B cell (primary cell): ENCODE results near the gene PSAPL1. TPM values are rescaled to one million over a fixed set of nuclear protein-coding genes. Genes with fewer than 3 reads are reported as not detected.

ENCODE experiments used
- ATAC-seq: fragments of 200-7000 bp; cut with Tn5 transposase; one replicate; pipeline ENCODE4 v1.10.0; 2021; ENCODE audit warnings: low read depth, mild to moderate bottlenecking, moderate number of reproducible peaks, moderate library complexity
- CTCF ChIA-PET: fragments of 350-600 bp; sonication (Branson Sonifier 250); formaldehyde crosslinking; loops from one replicate; lab custom pipeline; 2021; ENCODE audit warnings: antibody characterized with exemption, inconsistent platforms; lab: Charles Lee
- POLR2A ChIA-PET: fragments of 350-600 bp; sonication (Branson Sonifier 250); formaldehyde crosslinking; loops from one replicate; lab custom pipeline; 2021; ENCODE audit warnings: antibody characterized with exemption; lab: Charles Lee
- DNase-seq: peaks from one replicate; pipeline ENCODE4 v3.0.0; 2013
- H2AFZ ChIP-seq: 2 replicates; pipeline ENCODE4 v1.6.1; 2012; ENCODE audit warnings: mild to moderate bottlenecking, low read depth, low read length; ENCODE audit not compliant: insufficient read depth, poor library complexity, severe bottlenecking
- H3K27ac ChIP-seq, 2 donors: 1 replicate in 1 of 2; 2 replicates in 1 of 2; pipeline ENCODE4 v1.5.1; 2012 to 2013; ENCODE audit warnings: low read length in 2 of 2, mild to moderate bottlenecking in 2 of 2, moderate library complexity in 1 of 2
- H3K27me3 ChIP-seq, 4 experiments: fragments of 200-600 bp in 1 of 4; sonication (generic) in 1 of 4; replicated peaks in 1 of 4; 1 replicate in 2 of 4; 2 replicates in 2 of 4; pipeline versions ENCODE4 v1.6.1 to v1.7.0; 2013 to 2016; ENCODE audit warnings: low read length in 3 of 4, mild to moderate bottlenecking in 2 of 4, mixed read lengths in 1 of 4, moderate library complexity in 1 of 4; ENCODE audit not compliant: insufficient read depth in 4 of 4, control insufficient read depth in 3 of 4; ENCODE audit errors: control extremely low read depth in 1 of 4
- H3K36me3 ChIP-seq, 2 experiments: replicated peaks in 1 of 2; 1 replicate in 1 of 2; 2 replicates in 1 of 2; pipeline versions ENCODE4 v1.6.1 to v1.7.1; 2013; ENCODE audit warnings: low read length in 1 of 2; ENCODE audit not compliant: insufficient read depth in 2 of 2, control insufficient read depth in 1 of 2; ENCODE audit errors: control extremely low read depth in 1 of 2, extremely low read depth in 1 of 2
- H3K4me1 ChIP-seq, 2 donors: fragments of 200-600 bp in 1 of 2; sonication (generic) in 1 of 2; 1 replicate in 1 of 2; 2 replicates in 1 of 2; pipeline versions ENCODE4 v1.5.1 to v1.6.1; 2013 to 2017; ENCODE audit warnings: low read length in 2 of 2; ENCODE audit not compliant: control insufficient read depth in 2 of 2, insufficient read depth in 2 of 2
- H3K4me2 ChIP-seq: replicated peaks from 2 replicates; pipeline ENCODE3; 2012; ENCODE audit warnings: mild to moderate bottlenecking, low read depth, low read length; ENCODE audit not compliant: poor library complexity, severe bottlenecking
- H3K4me3 ChIP-seq, 5 experiments: fragments of 200-600 bp in 1 of 5; sonication (generic) in 1 of 5; 1 replicate in 3 of 5; 2 replicates in 2 of 5; pipeline versions ENCODE4 v1.5.1 to v1.7.0; 2011 to 2016; ENCODE audit warnings: low read length in 4 of 5, mild to moderate bottlenecking in 4 of 5, low read depth in 2 of 5, control low read depth in 1 of 5, moderate library complexity in 1 of 5; ENCODE audit not compliant: insufficient read depth in 1 of 5; ENCODE audit errors: control extremely low read depth in 1 of 5, extremely low read depth in 1 of 5
- H3K79me2 ChIP-seq: fragments of 200-600 bp; sonication (generic); one replicate; pipeline ENCODE4 v1.6.0; 2016; ENCODE audit warnings: low read length; ENCODE audit not compliant: control insufficient read depth, insufficient read depth
- H3K9ac ChIP-seq: fragments of 200-600 bp; sonication (generic); 2 replicates; pipeline ENCODE4 v1.6.1; 2017; ENCODE audit warnings: mild to moderate bottlenecking, low read length, moderate library complexity
- H3K9me3 ChIP-seq, 3 donors: one replicate each; pipeline versions ENCODE4 v1.6.1 to v1.7.1; 2013; ENCODE audit warnings: low read length in 2 of 3; ENCODE audit not compliant: control insufficient read depth in 2 of 3, insufficient read depth in 1 of 3; ENCODE audit errors: control extremely low read depth in 1 of 3
- H4K20me1 ChIP-seq: 2 replicates; pipeline ENCODE4 v1.6.0; 2012; ENCODE audit warnings: mild to moderate bottlenecking, low read length; ENCODE audit not compliant: insufficient read depth, control insufficient read depth, poor library complexity, severe bottlenecking
- H3K27ac Mint-ChIP-seq: one replicate; pipeline ENCODE4 v1.8.0; 2021; ENCODE audit warnings: mixed read lengths
- H3K27me3 Mint-ChIP-seq: one replicate; pipeline ENCODE4 v1.8.0; 2021; ENCODE audit warnings: mixed read lengths
- H3K4me1 Mint-ChIP-seq: one replicate; pipeline ENCODE4 v1.8.0; 2021; ENCODE audit warnings: mixed read lengths
- H3K4me3 Mint-ChIP-seq: one replicate; pipeline ENCODE4 v1.8.0; 2021; ENCODE audit warnings: mixed read lengths
- H3K9me3 Mint-ChIP-seq: one replicate; pipeline ENCODE4 v1.8.0; 2022; ENCODE audit warnings: mixed read lengths; ENCODE audit not compliant: insufficient read depth
- CTCF ChIP-seq: fragments of 200-600 bp; IDR thresholded peaks from one replicate; pipeline ENCODE4 v1.8.0; 2022; ENCODE audit warnings: antibody characterized with exemption, mild to moderate bottlenecking
- EZH2 ChIP-seq: IDR thresholded peaks from 2 replicates; pipeline ENCODE4 v1.6.1; 2012; ENCODE audit warnings: borderline replicate concordance, low read depth, mild to moderate bottlenecking, moderate library complexity, low read length; ENCODE audit not compliant: insufficient read depth, poor library complexity, severe bottlenecking
- WGBS: methylation state at CpG from one replicate; pipeline ENCODE4 v1.1.5; 2013; ENCODE audit warnings: missing lambda C conversion rate; ENCODE audit not compliant: insufficient coverage; 5-methylcytosine and 5-hydroxymethylcytosine counted together
- intact Hi-C: fragments of 100-400 bp; cut with micrococcal nuclease; formaldehyde crosslinking; loops from one replicate; pipeline ENCODE4 v1.10.0; 2022
- polyA plus RNA-seq: library from polyadenylated mRNA; depleted of rRNA; stranded (reverse); fragments of >200 nt; gene quantifications from 2 replicates; pipeline ENCODE4 v1.2.3, GENCODE V29; 2012
- total RNA-seq, 2 donors: library from RNA; stranded (reverse); fragments of 120-200 nt in 1 of 2; gene quantifications; 1 replicate in 1 of 2; 2 replicates in 1 of 2; pipeline versions ENCODE4 v1.2.3 to v1.2.4, GENCODE V29; 2013 to 2022

PSAPL1 gene
- total and polyA plus RNA-seq, 2 donors (not counting 1 experiment from before 2014, with no cell fraction given) = not detected

GRCh38 chr4:7399440-7400234, 35.1 kb downstream of the PSAPL1 start:
- ATAC-seq (no peak), DNase-seq (no peak)
- Histone ChIP-seq H3K27ac (no peak overlapping the region), H3K4me3 (no peak overlapping the region), H4K20me1 (no peaks in the 10 kb centered on the region), H3K4me2 (no peak overlapping the region), H3K79me2 (no peaks in the 10 kb centered on the region), H3K9ac (no peak overlapping the region), H3K27me3 (no peaks in the 10 kb centered on the region), H3K36me3 (no peaks in the 10 kb centered on the region), H2AFZ (no peak overlapping the region), H3K4me1 (no peaks in the 10 kb centered on the region), H3K9me3 (peaks cover 0 to 3% (median 2%) of the 10 kb centered on the region in 3 donors)
- H3K4me1 Mint-ChIP-seq = no peaks in the 10 kb centered on the region
- H3K27me3 Mint-ChIP-seq = peaks cover 10% of the 10 kb centered on the region
- POLR2A ChIA-PET = no interaction called here
- intact Hi-C loops = no loop called here
- H3K4me3 Mint-ChIP-seq = no peak overlapping the region
- H3K9me3 Mint-ChIP-seq = peaks cover 9% of the 10 kb centered on the region
- CTCF ChIA-PET = no interaction called here
- TF ChIP-seq EZH2 (no peak), CTCF (no peak)
- H3K27ac Mint-ChIP-seq = no peak overlapping the region
- WGBS = 73% methylated on average over 15 of the region's 16 CpGs

GRCh38 chr4:7398788-7399439, 35.8 kb downstream of the PSAPL1 start:
- Histone ChIP-seq H3K79me2 (no peaks in the 10 kb centered on the region), H3K9me3 (peaks cover 0 to 2% (median 0%) of the 10 kb centered on the region in 3 donors), H3K27ac (no peak overlapping the region), H3K9ac (no peak overlapping the region), H3K4me3 (no peak overlapping the region), H3K4me1 (no peaks in the 10 kb centered on the region), H3K27me3 (no peaks in the 10 kb centered on the region), H3K36me3 (no peaks in the 10 kb centered on the region), H4K20me1 (no peaks in the 10 kb centered on the region), H2AFZ (no peak overlapping the region), H3K4me2 (no peak overlapping the region)
- no peaks in the 10 kb centered on the region for H3K4me1 Mint-ChIP-seq
- H3K27me3 Mint-ChIP-seq = peaks cover 10% of the 10 kb centered on the region
- intact Hi-C loops = no loop called here
- DNase-seq = no peak
- TF ChIP-seq CTCF = no peak
- TF ChIP-seq EZH2 = no peak
- WGBS = 72% methylated on average over 2 of the region's 8 CpGs
- peaks cover 9% of the 10 kb centered on the region for H3K9me3 Mint-ChIP-seq
- no peak overlapping the region for H3K27ac Mint-ChIP-seq
- no peak for ATAC-seq
- ChIA-PET CTCF (no interaction called here), POLR2A (no interaction called here)
- H3K4me3 Mint-ChIP-seq = no peak overlapping the region
